Fibroblast of lung (primary cell): ENCODE results near the gene SLC66A3.

Experiments used
- CTCF ChIP-seq, 2 donors: IDR thresholded peaks in 1 of 2; conservative IDR thresholded peaks in 1 of 2; 1 replicate in 1 of 2; 2 replicates in 1 of 2; pipeline ENCODE4 v1.5.1; 2011 to 2012; ENCODE audit warnings: low read length in 2 of 2, control low read depth in 1 of 2, inconsistent platforms in 1 of 2, low read depth in 1 of 2, mild to moderate bottlenecking in 1 of 2
- EZH2 ChIP-seq: IDR thresholded peaks from 2 replicates; pipeline ENCODE4 v1.5.1; 2012; ENCODE audit warnings: low read length, control low read depth, mild to moderate bottlenecking; ENCODE audit errors: missing control alignments

GRCh38 chr2:11200651-11201050, 45.4 kb downstream of the SLC66A3 start:
- TF ChIP-seq CTCF (conservative IDR thresholded peaks at IDR 0.05 in 1 of 2, IDR thresholded peaks at IDR 0.05 in 1 of 2; ENCODE audit: low read depth in 1 of 2, low read length in 2 of 2) (no peak), EZH2 (no peak)
